Mucosa of descending colon (tissue), 3 donors: ENCODE data around the gene CORO7. TPM values are rescaled to one million over a fixed set of nuclear protein-coding genes. Genes with fewer than 3 reads are reported as not detected.

Source experiments
- ATAC-seq: fragments of 200-7000 bp; cut with Tn5 transposase; one replicate; pipeline ENCODE4 v1.9.1; 2020; ENCODE audit warnings: mild to moderate bottlenecking, moderate library complexity
- DNase-seq, 3 donors: peaks; one replicate each; pipeline ENCODE4 v3.0.0-alpha.2; 2020
- H3K36me3 ChIP-seq: fragments of 200-600 bp; one replicate; pipeline ENCODE4 v1.8.0; 2021; ENCODE audit warnings: low read depth, mild to moderate bottlenecking
- H3K4me1 ChIP-seq: fragments of 200-600 bp; one replicate; pipeline ENCODE4 v1.8.0; 2021; ENCODE audit warnings: low read depth, mild to moderate bottlenecking
- H3K4me3 ChIP-seq: fragments of 200-600 bp; one replicate; pipeline ENCODE4 v1.8.0; 2021; ENCODE audit warnings: mild to moderate bottlenecking
- H3K9me3 ChIP-seq: fragments of 200-600 bp; one replicate; pipeline ENCODE4 v1.8.0; 2021; ENCODE audit warnings: mild to moderate bottlenecking
- CTCF ChIP-seq: fragments of 200-600 bp; IDR thresholded peaks from one replicate; pipeline ENCODE4 v1.8.0; 2022; ENCODE audit warnings: antibody characterized with exemption, mild to moderate bottlenecking
- intact Hi-C, 2 donors: fragments of 100-400 bp; cut with DNase I in 1 of 2; cut with micrococcal nuclease in 1 of 2; formaldehyde crosslinking; loops; one replicate each; pipeline versions ENCODE4 v1.11.0 to v1.11.1; 2022; cut with DNase I, micrococcal nuclease
- total RNA-seq, 3 donors: library from RNA; stranded (reverse); fragmentation: NEBNext Ultra II Directional in 2 of 3; extraction: Animal tissue kit (Norgen Biotek cat#: 25700) in 2 of 3; gene quantifications; one replicate each; pipeline versions ENCODE4 v1.2.1 to v1.2.4, GENCODE V29; 2021 to 2023
- donor health status: DM: no; HTN: no; CAD: no; lungs with moderate emphysema.
- donor health status: DM: no; HTN: no; CAD: no.
- donor health status: DM: no; HTN: yes; CAD: no.

The CORO7 gene
- total RNA-seq, 3 donors from 2014 or later, result 40.0 to 61.2 (median 49.1) TPM

- DNase-seq (peak in 1 of 3 donors; percentile 61), ATAC-seq (peak; percentile 29)
- H3K9me3 ChIP-seq, result no peaks in the 10 kb centered on the region
- H3K36me3 ChIP-seq, result no peaks in the 10 kb centered on the region
- intact Hi-C loops, result no loop called here
- no peak overlapping the region for H3K4me3 ChIP-seq
- peaks cover 17% of the 10 kb centered on the region for H3K4me1 ChIP-seq
- no peak for TF ChIP-seq CTCF
Measured at GRCh38 chr16:4319454-4320421, 96.7 kb downstream of the CORO7 start.

- Histone ChIP-seq H3K36me3 (no peaks in the 10 kb centered on the region), H3K4me3 (no peak overlapping the region), H3K9me3 (no peaks in the 10 kb centered on the region), H3K4me1 (peaks cover 17% of the 10 kb centered on the region)
- DNase-seq (no peak), ATAC-seq (no peak)
- no peak for TF ChIP-seq CTCF
- intact Hi-C loops, result no loop called here
Measured at GRCh38 chr16:4318967-4319366, 97.4 kb downstream of the CORO7 start.

GRCh38 chr16:4318451-4318910, 97.9 kb downstream of the CORO7 start:
- ATAC-seq (no peak), DNase-seq (no peak)
- TF ChIP-seq CTCF, result no peak
- Histone ChIP-seq H3K4me3 (no peak overlapping the region), H3K36me3 (no peaks in the 10 kb centered on the region), H3K4me1 (peaks cover 21% of the 10 kb centered on the region), H3K9me3 (no peaks in the 10 kb centered on the region)
- intact Hi-C loops, result no loop called here

DNA sequence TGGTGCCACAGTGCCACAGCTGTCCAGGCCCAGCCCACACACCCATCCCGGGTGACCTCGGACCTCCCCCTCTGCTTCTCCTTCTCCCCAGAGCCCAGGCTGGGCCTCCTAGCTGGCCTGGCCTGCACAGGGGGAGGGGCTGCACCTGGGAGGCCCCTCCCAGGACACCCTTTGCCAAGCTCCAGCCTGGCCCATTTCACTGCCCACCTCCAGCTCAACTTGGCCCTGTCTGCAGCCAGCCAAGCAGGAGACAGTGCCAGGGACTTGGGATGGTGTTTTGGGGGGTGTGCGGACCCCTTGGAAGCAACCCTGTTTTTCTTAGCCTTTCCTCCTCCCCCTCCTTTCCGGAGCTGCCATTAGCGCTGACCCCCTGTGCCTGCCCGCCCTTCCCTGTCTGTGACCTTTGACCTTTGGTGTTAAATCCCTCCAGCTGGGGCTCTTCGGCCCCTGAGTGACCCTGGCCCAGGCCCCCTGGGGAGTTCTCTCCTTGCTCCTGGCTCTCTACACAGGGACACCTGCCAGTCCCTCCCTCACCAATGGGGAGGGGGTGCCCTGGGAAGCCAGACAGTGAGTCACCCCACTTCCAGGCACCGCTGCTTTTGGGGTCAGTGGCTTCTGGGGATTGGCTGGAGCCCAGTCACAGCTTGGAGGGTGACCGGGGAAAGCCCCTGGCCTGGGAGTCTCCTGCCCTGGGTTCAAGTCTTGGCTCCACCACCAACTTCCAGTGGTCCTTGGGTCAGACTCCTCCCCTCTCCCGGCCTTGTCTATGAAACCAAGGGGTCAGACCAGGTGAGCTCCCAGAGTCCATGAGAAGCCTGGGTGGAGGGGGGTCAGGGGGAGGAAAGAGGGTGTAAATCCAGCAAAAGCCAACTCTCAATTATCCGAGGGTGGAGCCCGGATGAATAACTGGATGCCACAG, 98.6 kb downstream of the CORO7 start:
- H3K4me3 ChIP-seq, result no peak overlapping the region
- ATAC-seq (no peak), DNase-seq (no peak)
- intact Hi-C loops, result no loop called here
- H3K36me3 ChIP-seq, result no peaks in the 10 kb centered on the region
- H3K9me3 ChIP-seq, result no peaks in the 10 kb centered on the region
- H3K4me1 ChIP-seq, result peaks cover 21% of the 10 kb centered on the region
- TF ChIP-seq CTCF, result no peak

GRCh38 chr16:4316864-4317531, 99.4 kb downstream of the CORO7 start:
- no peak for TF ChIP-seq CTCF
- intact Hi-C loops, result no loop called here
- no peaks in the 10 kb centered on the region for H3K9me3 ChIP-seq
- H3K36me3 ChIP-seq, result no peaks in the 10 kb centered on the region
- ATAC-seq, result peak; percentile 29
- peak overlapping the region; percentile 11 for H3K4me3 ChIP-seq
- H3K4me1 ChIP-seq, result peaks cover 21% of the 10 kb centered on the region
- no peak for DNase-seq
